ENCODE measurements around the gene TNIP1.

The TNIP1 gene

DNA sequence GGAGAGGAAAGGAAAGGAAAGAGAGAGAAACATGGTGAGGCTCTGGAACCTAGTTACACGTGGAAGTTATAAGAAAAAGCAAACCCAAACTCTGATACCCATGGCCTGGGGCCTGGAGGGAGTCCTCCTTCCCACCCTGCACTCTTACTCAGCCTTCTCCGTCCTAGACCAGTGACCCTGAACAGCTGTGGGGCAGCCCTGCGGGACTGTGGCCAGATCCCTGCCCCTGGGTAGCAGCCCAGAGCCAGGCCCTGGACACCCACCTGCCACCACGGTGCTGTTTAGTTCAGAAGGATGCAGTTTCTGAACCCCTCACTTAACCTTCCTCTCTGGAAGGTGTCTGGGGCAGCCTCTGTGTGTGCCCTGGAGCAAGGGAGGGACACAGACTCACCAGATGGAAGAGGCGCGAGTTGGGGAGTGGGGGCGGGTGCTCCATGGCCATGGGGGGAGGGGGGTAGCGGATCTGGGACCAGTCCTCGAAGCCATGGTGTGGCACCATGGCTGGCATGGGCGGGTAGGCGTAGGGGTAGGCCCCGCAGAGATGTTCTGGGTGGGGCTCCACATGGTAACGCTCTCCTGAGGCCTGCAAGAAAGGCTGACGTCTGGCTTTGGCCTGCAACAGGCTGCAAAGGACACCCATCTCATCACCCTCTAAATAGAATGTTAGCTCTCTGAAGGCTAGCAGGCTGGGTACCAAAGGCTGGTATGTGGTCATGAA lies 47.5 kb downstream of the TNIP1 start:
- H3K27ac ChIP-seq (ENCODE audit: low read length): no peak overlapping the region
- no peaks in the 10 kb centered on the region for H3K9me3 ChIP-seq (ENCODE audit: insufficient read depth, low read length, severe bottlenecking)
- H3K36me3 ChIP-seq (ENCODE audit: insufficient read depth, low read length): peaks cover 98% of the 10 kb centered on the region
- no peak overlapping the region for H3K9ac ChIP-seq (ENCODE audit: low read depth, low read length)
- TF ChIP-seq, protein P1, sequence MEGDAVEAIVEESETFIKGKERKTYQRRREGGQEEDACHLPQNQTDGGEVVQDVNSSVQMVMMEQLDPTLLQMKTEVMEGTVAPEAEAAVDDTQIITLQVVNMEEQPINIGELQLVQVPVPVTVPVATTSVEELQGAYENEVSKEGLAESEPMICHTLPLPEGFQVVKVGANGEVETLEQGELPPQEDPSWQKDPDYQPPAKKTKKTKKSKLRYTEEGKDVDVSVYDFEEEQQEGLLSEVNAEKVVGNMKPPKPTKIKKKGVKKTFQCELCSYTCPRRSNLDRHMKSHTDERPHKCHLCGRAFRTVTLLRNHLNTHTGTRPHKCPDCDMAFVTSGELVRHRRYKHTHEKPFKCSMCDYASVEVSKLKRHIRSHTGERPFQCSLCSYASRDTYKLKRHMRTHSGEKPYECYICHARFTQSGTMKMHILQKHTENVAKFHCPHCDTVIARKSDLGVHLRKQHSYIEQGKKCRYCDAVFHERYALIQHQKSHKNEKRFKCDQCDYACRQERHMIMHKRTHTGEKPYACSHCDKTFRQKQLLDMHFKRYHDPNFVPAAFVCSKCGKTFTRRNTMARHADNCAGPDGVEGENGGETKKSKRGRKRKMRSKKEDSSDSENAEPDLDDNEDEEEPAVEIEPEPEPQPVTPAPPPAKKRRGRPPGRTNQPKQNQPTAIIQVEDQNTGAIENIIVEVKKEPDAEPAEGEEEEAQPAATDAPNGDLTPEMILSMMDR (IDR thresholded peaks at IDR 0.05; ENCODE audit: borderline replicate concordance, extremely low read depth, low read length, poor library complexity, severe bottlenecking): no peak
- TF ChIP-seq EZH2 (IDR thresholded peaks at IDR 0.05; ENCODE audit: borderline replicate concordance, low read depth, low read length, severe bottlenecking): no peak
- no peaks in the 10 kb centered on the region for H3K27me3 ChIP-seq (ENCODE audit: insufficient read depth, low read length, poor library complexity)
- H3K4me2 ChIP-seq (ENCODE audit: insufficient read depth, low read length): no peak overlapping the region
- no peaks in the 10 kb centered on the region for H3K79me2 ChIP-seq (ENCODE audit: insufficient read depth, low read length)
- H3K4me3 ChIP-seq (ENCODE audit: low read depth in 1 of 2, low read length in 2 of 2): no peak overlapping the region
- H4K20me1 ChIP-seq (ENCODE audit: insufficient read depth, low read length): no peaks in the 10 kb centered on the region
- H3K4me1 ChIP-seq (ENCODE audit: insufficient read depth, low read length): no peaks in the 10 kb centered on the region
- H2AFZ ChIP-seq (ENCODE audit: low read depth, low read length): no peak overlapping the region
- DNase-seq (no peak), ATAC-seq (ENCODE audit: insufficient read depth, low read depth) (no peak)

DNA sequence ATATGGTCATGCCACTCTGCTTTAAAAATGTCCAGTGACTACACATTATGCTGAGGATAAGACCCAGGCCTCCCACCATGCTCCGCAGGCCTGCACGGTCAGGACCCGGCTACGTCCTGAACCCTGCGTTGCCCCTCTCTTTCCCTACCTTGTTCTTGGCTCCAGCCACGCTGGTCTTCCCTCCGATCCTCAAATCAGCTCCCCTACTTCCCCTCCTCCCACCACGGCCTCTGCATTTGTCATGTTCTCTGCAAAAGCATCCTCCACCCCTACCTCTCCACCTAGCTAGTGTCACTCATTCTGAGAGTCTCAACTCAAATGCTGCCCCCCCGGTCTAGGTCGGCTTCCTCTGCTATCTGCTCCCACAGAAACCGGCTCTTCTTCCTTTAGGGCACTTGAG lies 49.3 kb downstream of the TNIP1 start:
- ATAC-seq (ENCODE audit: insufficient read depth, low read depth) (no peak), DNase-seq (no peak)
- H2AFZ ChIP-seq (ENCODE audit: low read depth, low read length): no peak overlapping the region
- H3K27ac ChIP-seq (ENCODE audit: low read length): no peak overlapping the region
- no peak overlapping the region for H3K4me3 ChIP-seq (ENCODE audit: low read depth in 1 of 2, low read length in 2 of 2)
- H3K4me2 ChIP-seq (ENCODE audit: insufficient read depth, low read length): no peak overlapping the region
- H3K79me2 ChIP-seq (ENCODE audit: insufficient read depth, low read length): no peaks in the 10 kb centered on the region
- H4K20me1 ChIP-seq (ENCODE audit: insufficient read depth, low read length): no peaks in the 10 kb centered on the region
- TF ChIP-seq EZH2 (IDR thresholded peaks at IDR 0.05; ENCODE audit: borderline replicate concordance, low read depth, low read length, severe bottlenecking): no peak
- TF ChIP-seq, protein P1 (IDR thresholded peaks at IDR 0.05; ENCODE audit: borderline replicate concordance, extremely low read depth, low read length, poor library complexity, severe bottlenecking): no peak
- H3K36me3 ChIP-seq (ENCODE audit: insufficient read depth, low read length): peaks cover 88% of the 10 kb centered on the region
- H3K9ac ChIP-seq (ENCODE audit: low read depth, low read length): no peak overlapping the region
- H3K9me3 ChIP-seq (ENCODE audit: insufficient read depth, low read length, severe bottlenecking): no peaks in the 10 kb centered on the region
- no peaks in the 10 kb centered on the region for H3K27me3 ChIP-seq (ENCODE audit: insufficient read depth, low read length, poor library complexity)
- no peaks in the 10 kb centered on the region for H3K4me1 ChIP-seq (ENCODE audit: insufficient read depth, low read length)

DNA sequence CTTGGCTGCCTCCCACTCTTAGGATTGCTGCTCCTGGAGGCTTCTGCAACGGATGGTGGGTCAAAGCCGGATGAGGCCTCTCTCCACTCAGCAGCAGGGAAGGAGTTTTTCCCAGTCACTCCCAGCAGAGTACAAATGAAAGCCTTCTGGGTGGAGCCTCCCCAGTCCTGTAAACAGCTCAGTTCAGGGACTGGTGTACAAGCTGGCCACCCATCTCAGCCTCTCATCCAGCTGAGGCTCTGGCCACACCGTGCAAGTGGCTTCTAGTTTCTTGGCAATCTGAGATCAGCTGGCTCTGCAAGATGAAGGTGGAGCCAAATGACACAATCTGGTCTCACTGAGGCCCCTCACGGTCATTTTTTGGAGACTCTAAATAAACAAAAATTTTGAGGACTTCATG lies 50.5 kb downstream of the TNIP1 start:
- DNase-seq: no peak
- no peaks in the 10 kb centered on the region for H3K79me2 ChIP-seq (ENCODE audit: insufficient read depth, low read length)
- no peak for ATAC-seq (ENCODE audit: insufficient read depth, low read depth)
- H2AFZ ChIP-seq (ENCODE audit: low read depth, low read length): no peak overlapping the region
- H3K27ac ChIP-seq (ENCODE audit: low read length): no peak overlapping the region
- H4K20me1 ChIP-seq (ENCODE audit: insufficient read depth, low read length): no peaks in the 10 kb centered on the region
- H3K4me1 ChIP-seq (ENCODE audit: insufficient read depth, low read length): no peaks in the 10 kb centered on the region
- no peaks in the 10 kb centered on the region for H3K9me3 ChIP-seq (ENCODE audit: insufficient read depth, low read length, severe bottlenecking)
- TF ChIP-seq EZH2 (IDR thresholded peaks at IDR 0.05; ENCODE audit: borderline replicate concordance, low read depth, low read length, severe bottlenecking): no peak
- TF ChIP-seq, protein P1 (IDR thresholded peaks at IDR 0.05; ENCODE audit: borderline replicate concordance, extremely low read depth, low read length, poor library complexity, severe bottlenecking): no peak
- no peak overlapping the region for H3K9ac ChIP-seq (ENCODE audit: low read depth, low read length)
- H3K4me3 ChIP-seq (ENCODE audit: low read depth in 1 of 2, low read length in 2 of 2): no peak overlapping the region
- no peaks in the 10 kb centered on the region for H3K27me3 ChIP-seq (ENCODE audit: insufficient read depth, low read length, poor library complexity)
- H3K4me2 ChIP-seq (ENCODE audit: insufficient read depth, low read length): no peak overlapping the region
- H3K36me3 ChIP-seq (ENCODE audit: insufficient read depth, low read length): peaks cover 77% of the 10 kb centered on the region

Measured in DND-41 (cell line).